ENCODE measurements around the gene GRIK2.
A peak's percentile ranks its signal among the peaks of the same experiment; 100 is the strongest.

The GRIK2 gene

GRCh38 chr6:101401171-101401570 is 7.7 kb downstream of the GRIK2 start:
- DNase-seq, result no peak

GRCh38 chr6:101401792-101402621 is 8.5 kb downstream of the GRIK2 start:
- no peak for DNase-seq

GRCh38 chr6:101402622-101403031 is 9.1 kb downstream of the GRIK2 start:
- no peak for DNase-seq

- no peak for DNase-seq
These were observed 9.9 kb downstream of the GRIK2 start for GRCh38 chr6:101403216-101403945.

- no peak for DNase-seq
These were observed 11.3 kb downstream of the GRIK2 start for GRCh38 chr6:101404775-101405174.

GRCh38 chr6:101413773-101414172 is 20.3 kb downstream of the GRIK2 start:
- no peak for DNase-seq

GRCh38 chr6:101417900-101418299 is 24.4 kb downstream of the GRIK2 start:
- peak; percentile 73 for DNase-seq

GRCh38 chr6:101422251-101422650 is 28.7 kb downstream of the GRIK2 start:
- no peak for DNase-seq

GRCh38 chr6:101422811-101423210 is 29.3 kb downstream of the GRIK2 start:
- no peak for DNase-seq

- DNase-seq, result no peak
These were observed 35.8 kb downstream of the GRIK2 start for GRCh38 chr6:101429270-101429669.

GRCh38 chr6:101429845-101430244 is 36.3 kb downstream of the GRIK2 start:
- DNase-seq, result no peak

- no peak for DNase-seq
These were observed 39.6 kb downstream of the GRIK2 start for GRCh38 chr6:101433141-101433540.

GRCh38 chr6:101434601-101435000 is 41.1 kb downstream of the GRIK2 start:
- no peak for DNase-seq

GRCh38 chr6:101435038-101435437 is 41.5 kb downstream of the GRIK2 start:
- DNase-seq, result no peak

GRCh38 chr6:101439790-101440189 is 46.3 kb downstream of the GRIK2 start:
- DNase-seq, result no peak

GRCh38 chr6:101443315-101443714 is 49.8 kb downstream of the GRIK2 start:
- no peak for DNase-seq

GRCh38 chr6:101444717-101445116 is 51.2 kb downstream of the GRIK2 start:
- no peak for DNase-seq

GRCh38 chr6:101445527-101445926 is 52.0 kb downstream of the GRIK2 start:
- no peak for DNase-seq

GRCh38 chr6:101450901-101451300 is 57.4 kb downstream of the GRIK2 start:
- no peak for DNase-seq

GRCh38 chr6:101451981-101452380 is 58.5 kb downstream of the GRIK2 start:
- DNase-seq, result no peak

GRCh38 chr6:101453221-101453620 is 59.7 kb downstream of the GRIK2 start:
- no peak for DNase-seq

GRCh38 chr6:101454106-101454676 is 60.7 kb downstream of the GRIK2 start:
- no peak for DNase-seq

- DNase-seq, result no peak
These were observed 64.8 kb downstream of the GRIK2 start for GRCh38 chr6:101458336-101458735.

- no peak for DNase-seq
These were observed 65.3 kb downstream of the GRIK2 start for GRCh38 chr6:101458826-101459225.
